Stimulated activated CD4-positive, alpha-beta T cell treated with anti-CD3 and anti-CD28 coated beads, Interleukin-12 subunit alpha, Interleukin-12 subunit beta, amount 100 ng/mL, for 4 hours (primary cell): ENCODE data around the gene ZAR1L.

Experiments used
- DNase-seq: peaks from one replicate; pipeline ENCODE4 v3.0.0-alpha.2; 2020

The ZAR1L gene

DNA sequence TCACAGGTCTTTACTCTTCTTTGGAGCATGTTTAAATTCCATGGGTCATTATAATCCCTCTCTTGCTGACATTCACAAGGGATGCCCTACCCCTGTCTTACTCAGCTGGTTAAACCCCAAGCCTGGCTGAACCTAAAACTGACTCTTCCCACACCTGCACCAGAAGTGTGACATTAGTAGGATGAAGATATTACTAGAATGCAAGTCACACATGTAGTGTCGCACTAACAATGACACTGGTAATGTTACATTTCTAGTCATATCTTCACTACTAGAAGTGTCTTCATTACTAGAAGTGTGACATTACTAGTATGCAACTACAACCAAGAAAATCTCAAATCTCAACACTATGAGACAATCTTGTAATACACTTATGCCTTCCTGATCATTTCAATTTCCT, 14.2 kb downstream of the ZAR1L start:
- no peak for DNase-seq

DNA sequence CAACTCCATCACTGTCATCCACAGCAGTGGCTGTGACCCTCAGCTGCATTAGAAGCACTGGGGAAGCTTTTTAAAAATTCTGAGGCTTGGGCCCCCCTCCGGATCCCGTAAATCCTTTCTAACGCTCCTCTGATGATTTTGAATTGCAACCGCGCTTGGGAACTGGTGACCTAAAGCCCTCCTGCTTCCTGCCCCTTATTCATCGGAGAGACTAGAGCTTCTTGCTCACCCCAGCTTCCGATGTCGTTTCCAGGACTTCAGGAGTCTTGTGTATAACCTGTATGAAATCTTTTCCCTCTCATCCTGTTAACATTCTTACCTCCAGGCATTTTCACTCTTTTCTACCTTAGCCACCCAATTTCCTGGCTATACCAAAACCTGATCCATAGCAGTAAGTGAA, 14.8 kb downstream of the ZAR1L start:
- no peak for DNase-seq

DNA sequence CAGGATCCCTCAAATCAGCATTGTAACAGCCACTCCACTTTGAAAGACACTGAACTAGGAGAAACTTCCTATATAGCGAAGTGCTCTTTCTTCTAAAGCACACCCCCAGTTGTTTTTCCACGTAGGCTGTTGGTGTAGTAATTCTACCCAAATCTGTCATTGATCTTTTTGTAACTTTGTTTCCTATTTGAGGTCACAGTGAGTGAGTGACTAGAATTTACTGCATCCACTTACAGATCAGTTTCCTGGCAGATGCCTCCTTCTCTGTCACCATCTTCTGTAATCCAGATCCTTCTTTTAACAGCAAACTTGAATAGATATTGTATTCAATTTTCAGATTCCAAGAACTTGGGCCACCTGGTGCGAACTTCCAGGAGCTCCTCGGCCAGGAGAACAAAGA, 15.3 kb downstream of the ZAR1L start:
- DNase-seq: no peak

DNA sequence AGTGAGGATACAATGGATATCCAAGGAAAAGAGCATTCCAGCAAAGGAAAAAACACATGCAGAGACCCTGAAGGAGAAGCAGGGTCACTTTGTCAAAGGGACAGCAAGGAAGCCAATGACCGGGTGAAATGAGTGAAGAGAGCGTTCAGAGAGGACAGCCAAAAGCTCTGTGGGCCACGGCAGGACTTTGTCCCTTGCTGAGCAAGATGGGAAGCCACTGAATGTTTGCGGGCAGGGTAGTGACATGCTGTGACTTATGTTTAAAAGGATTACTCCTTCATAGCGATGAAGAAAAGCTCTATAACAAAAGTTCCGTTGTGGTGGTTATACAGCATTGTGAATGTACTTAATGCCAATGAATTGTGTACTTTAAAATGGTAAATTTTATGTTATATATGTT, 16.5 kb downstream of the ZAR1L start:
- no peak for DNase-seq

DNA sequence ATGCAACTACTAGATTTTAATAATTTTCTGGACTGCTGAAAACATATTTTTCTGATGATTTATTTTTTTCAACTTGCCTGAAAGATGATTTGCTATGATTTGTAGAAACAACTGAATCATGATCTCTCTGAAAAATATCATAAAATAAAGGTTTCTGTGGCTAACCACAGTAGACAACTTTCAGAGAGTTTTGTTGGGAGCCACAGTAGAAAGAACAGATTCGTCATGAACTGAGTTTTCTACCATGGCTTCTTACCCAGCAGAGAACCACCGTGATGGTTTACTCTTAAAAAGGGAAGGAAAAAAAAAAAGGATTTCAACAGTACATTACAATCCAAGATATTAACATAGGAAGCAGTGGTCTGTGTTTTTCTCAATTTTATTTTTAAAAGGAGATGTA, 18.0 kb downstream of the ZAR1L start:
- DNase-seq: no peak

DNA sequence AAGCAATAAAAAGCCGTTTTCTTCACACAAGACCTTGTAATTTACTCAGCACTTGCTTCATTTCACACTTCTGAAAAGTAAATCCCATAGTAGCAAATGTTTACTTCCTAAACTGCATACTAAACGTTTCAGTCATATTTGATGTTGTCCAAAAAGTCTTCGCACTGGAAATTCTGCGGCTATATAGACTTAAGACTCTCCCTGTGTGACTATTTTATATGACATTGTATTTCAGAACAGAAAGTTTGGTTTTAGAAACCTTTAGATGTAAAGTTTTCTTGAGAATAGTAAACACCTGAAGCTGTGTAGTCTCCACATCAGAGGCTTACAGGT, 29.6 kb downstream of the ZAR1L start:
- no peak for DNase-seq

DNA sequence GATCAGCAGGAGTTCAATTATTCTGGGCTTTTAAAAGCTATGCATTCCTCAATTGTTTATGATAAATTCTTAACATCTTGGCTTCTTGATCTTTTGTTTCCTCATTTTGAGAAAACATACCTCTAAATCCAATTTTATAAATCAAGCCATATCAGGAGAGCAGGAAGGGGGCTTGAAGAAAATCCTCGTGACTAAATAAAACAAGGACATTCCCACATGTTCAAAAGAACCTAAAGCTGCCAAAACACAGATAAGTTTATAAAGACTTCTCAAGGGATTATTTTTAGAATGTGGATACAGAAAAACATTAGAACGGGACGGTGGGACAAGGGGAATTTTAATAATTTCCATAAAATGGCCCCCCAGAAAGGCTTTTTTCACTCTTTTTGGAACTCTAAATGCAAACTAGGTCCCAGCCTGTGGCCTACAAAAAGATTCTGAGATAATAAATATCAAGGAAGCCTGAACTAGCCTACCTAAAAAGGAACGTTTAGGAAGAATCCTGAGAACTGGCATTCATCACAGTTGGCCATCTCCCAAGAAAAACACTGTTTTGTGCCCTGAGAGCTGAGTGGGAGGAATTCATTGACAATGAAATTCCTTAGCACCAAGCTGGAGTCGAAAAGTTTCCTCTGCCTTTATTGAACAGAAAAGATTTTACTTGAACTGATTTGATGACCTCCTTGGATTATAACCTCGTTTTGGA, 30.1 kb downstream of the ZAR1L start:
- no peak for DNase-seq

DNA sequence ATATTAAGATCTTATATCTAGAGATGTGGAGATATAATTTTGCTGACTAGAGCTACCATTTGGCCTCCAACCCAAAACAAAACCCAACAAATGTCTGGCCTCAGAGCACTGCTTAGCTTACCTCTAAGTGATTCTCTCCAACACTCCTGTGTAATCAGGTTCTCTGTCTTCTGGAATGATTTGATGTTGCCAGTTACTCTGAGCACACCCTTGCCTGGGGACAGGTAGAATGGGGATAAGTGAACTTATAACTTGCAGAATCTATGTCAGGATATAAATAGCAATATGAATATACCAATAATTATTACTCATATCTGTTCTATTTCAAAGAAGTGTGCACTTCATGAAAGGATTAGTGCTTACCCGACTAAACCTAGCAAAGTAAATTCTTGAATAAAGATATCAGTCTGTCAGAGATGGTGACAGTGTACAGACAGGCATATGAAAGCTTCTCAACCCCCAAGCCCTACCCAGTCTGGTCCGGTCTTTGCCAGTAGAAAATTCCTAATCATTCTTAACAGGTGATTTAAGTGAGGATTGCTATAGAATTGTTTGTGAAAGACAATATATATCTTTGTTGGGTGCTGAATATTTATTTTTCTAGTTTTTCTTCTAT, 33.0 kb downstream of the ZAR1L start:
- DNase-seq: no peak

DNA sequence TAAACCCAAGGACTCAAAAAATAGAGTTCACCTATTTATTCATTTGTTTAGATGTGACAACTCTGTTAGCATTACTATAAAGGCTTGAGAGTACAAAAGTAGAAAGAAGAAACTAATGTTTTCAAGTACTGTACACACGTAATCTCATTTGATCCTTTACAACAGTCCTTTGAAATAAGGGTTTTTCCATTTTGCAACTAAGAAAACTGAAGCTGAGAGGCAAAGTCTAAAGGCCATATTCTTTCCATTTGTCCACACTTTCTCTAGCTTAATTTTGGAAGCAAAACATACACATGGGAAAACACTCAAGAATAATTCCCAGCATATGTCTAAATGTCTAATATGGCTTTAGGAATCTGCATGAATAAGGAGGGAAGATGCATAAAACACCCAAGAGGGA, 34.1 kb downstream of the ZAR1L start:
- no peak for DNase-seq

DNA sequence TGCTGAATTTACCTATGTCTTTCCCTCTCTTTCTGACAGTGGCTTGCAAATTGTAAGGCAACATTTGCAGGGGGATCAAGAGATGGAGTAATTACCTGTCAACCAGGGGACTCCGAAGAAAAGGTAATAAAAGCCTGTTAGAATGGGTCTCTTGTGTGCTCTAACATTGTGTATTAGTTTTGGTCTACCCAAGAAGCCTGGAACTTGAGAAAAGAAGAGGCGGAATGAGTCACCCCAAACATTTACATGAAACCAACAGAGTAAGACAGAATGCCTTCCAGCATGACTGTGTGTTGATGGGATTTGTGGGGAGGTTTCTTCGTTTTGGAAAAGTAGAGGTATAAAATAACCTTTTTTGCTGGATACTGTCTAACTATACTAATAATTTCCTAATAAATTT, 36.7 kb downstream of the ZAR1L start:
- DNase-seq: no peak

DNA sequence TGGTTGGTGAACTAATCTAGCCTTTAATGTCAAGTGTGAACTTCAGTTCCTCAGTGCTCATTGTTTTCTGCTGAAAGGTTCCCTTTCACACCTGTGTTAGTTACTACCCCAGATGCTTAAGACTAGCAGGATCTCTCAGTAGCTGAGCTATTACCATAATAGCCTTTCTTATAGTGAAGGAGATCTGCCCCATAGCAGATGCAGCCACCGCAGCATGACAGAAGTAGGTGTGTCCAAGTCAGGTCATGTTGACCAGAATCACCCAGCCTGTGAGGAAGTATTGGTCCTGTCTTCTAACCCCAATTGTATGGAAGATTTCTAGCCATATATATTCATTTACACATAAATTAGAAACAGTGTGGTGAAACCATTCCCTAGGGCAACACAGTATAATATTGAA, 37.3 kb downstream of the ZAR1L start:
- DNase-seq: no peak

DNA sequence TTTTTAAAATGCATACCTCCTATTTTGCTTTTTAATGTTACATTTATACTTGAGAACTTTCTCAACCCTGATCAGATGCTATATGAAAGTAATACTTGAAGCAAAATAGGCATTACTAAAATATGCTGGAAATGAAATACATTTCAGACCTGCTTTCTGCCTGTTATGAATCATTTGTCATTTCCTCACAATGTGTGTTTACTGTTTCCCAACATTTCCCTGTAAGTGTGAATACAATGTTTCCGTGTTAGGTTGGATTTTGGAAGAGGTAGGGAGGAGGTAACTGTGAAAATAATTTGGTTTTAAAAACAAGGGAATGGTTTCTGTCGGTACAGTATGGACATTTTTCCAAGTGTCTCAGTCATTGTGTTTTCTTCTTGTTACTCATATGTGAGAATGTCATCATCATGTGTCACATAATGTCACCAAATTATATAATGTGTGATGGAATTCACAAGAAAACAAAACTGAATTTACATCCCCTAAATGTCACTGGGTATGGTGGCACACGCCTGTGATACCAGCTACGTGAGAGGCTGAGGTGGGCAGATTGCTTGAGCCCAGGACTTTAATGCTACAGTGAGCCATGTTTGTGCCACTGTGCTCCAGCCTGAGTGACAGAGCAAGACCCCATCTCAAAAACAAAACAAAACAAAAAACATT, 43.0 kb downstream of the ZAR1L start:
- no peak for DNase-seq

DNA sequence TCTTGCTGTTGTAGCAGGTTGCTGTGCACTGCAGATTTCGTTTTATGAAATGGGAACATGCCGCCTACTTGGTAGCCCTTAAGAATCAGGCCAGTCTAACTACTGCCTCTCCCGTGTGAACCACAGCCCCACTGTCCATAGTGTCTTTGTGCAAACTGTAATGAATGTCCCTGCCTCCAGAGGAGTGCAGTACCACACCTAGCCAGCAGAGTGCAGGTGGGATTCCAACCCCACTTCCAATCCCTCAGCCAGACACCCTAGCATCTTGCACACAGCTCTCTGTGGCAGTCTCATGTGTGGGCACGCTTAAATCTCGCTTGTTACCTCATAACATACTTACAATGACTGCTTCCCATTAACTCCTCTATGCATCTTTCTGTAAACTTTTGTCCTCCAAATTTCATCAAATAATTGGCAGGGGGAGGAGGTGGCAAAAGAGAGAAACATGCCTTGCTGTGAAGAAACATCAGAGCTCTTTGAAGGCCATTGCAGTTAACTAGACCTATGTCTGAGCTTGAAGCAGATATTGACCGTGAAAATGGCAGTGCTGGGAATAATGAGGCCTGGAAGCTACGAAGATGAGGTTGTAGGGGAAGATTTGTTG, 47.2 kb downstream of the ZAR1L start:
- peak; percentile 55 for DNase-seq

DNA sequence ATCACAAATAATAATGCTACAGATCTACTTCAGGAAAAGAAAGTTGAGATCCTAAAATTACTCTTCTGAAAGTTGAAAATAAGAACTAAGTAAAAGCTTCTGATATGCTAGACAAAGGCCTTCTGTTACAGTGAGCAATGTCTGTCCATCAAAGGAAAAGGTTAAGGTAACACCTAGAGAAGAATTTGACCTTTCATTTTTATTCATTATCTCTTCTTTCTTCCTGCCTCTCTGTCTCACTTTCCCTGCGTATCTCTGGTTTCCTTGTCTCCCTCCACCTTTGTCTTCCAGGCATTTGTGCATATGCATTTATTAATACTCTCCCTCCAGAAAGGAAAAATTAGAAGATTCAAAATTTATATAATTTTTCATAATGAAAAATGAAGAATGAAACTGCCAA, 49.0 kb downstream of the ZAR1L start:
- DNase-seq: no peak

DNA sequence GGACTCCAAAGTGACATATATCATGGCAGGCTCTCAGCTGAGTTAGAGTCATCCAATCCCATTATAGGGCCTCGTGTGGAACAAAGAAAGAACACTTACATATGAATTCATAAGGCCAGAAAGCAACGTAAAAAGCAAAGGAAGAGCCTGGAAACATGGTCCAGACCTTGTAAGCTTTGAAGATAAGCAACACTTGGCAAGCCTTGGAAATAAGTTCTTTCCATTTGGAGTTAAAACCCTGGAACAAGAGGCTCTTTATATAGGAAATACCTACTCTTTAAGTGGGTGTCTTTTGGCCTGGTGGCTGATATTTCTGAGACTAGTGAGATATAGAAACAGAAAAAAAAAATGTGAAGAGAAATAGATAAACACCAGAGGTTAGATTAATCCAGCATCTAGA, 49.4 kb downstream of the ZAR1L start:
- no peak for DNase-seq

DNA sequence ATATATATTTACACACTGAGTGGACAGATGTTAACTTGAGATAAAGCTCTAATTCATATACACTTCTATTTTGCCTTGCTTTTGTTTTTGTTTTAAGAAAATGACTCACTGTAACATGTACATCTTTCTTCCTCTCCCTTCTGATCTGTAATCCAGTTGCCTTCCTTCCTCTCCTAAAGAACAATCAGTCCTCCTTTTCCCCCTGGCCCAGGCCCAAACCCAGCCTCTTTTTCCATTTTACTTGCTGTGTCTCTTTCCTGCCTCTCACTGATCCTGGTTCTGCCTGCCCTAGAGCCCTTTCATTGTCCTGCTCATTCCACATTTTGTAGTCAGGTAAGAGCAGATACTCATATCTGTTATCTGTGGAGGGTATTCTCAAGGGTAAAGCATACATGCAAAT, 50.8 kb downstream of the ZAR1L start:
- DNase-seq: no peak

DNA sequence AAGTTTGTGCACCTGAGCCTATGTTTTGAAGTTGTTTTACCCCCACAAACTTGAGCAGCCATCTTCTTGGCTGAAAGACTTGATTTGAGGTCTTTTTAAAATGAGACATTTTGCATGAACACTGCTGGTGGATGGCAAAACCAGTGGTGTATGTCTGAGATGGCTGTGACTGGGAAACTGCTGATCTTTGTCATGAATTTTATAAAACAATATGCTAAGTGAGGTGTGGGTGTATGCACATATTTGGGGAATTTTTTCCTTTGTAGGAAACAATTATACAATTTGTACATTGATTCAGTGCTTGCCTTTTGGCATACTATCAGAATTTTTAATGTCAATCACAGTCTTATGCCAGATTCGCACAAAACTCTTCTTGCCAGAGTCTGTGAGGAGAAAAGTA, 52.5 kb downstream of the ZAR1L start:
- DNase-seq: no peak

DNA sequence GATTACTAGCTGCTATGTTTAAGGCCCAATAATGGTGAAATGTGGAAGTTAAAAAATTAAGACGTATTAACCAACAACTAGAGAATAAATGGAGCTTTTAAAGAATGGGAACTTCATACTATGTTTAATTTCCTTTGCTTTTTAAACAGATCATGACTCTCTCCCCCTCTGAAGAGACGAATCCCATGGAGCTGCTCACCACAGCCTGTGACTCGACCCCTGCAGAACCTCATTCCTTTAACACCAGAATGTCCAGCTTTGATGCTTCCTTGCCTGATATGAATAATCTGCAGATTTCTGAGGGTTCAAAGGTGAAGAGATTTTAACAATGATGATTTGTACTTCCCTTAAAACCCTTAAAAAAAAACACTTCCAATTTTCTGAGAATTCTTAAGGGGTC, 53.0 kb downstream of the ZAR1L start:
- no peak for DNase-seq

DNA sequence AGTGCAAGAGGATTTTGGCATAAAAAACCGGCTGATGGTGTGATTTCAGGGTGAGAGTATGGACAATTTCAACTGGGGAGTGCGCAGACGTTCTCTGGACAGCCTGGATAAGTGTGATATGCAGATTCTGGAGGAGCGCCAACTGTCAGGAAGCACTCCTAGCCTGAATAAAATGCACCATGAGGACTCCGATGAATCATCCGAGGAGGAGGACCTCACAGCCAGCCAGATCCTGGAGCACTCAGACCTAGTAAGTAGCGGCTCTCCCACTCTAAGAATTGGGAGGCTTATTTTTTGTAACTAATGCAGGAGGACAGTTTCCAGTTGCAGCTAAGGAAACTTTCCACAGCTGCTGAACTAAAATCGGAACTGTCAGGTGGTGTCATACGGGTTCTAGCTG, 53.6 kb downstream of the ZAR1L start:
- DNase-seq: no peak

DNA sequence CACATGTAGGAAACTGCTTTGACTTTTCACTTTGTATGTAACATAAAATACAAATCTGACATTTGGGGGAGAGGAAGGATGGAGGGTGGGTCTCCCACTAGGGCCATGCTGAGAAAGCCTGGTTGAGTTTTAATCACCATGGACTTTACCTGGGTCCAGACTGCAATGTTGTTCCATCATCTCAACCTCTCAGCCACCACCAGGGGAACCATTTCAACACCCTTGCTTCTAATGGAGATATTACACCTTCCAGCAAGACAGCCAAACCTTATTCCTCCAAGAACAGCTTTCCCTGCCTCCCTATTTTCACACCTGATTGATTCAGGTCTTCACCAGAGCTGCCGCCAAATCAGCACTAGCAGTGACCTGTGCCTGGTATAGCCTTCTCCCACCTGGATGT, 56.0 kb downstream of the ZAR1L start:
- no peak for DNase-seq

DNA sequence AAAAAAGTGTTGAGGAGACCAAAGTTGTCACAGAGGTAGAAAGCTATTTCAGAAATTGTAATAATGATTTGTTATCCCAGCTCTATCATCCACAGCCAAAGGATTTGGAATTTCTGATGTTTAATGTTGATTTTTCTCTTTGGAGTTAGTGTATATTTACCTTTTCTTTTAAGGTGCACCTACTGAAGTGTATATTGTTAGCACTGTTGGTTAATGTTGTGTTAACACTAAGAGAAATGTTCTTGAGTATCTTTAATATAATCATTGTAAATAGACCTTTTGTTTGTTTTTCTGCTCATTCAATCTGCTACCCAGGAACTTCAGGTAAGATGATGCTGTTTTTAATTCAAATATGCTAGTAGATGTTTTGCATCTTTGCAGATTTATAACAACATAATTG, 57.5 kb downstream of the ZAR1L start:
- DNase-seq: no peak

DNA sequence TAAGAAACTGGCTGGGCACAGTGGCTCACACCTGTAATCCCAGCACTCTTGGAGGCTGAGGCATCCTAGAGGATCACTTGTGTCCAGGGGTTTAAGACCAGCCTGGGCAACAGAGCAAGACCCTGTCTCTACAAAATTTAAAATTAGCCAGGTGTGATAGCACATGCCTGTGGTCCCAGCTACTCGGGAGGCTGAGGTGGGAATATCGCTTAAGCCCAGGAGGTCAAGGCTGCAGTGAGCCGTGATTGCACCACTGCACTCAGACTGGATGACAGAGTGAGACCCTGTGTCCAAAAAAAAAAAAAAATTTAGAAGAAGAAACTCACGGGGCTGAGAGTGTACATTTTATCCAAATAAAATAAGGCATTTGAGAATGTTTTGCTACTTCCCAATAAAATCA, 58.9 kb downstream of the ZAR1L start:
- no peak for DNase-seq

DNA sequence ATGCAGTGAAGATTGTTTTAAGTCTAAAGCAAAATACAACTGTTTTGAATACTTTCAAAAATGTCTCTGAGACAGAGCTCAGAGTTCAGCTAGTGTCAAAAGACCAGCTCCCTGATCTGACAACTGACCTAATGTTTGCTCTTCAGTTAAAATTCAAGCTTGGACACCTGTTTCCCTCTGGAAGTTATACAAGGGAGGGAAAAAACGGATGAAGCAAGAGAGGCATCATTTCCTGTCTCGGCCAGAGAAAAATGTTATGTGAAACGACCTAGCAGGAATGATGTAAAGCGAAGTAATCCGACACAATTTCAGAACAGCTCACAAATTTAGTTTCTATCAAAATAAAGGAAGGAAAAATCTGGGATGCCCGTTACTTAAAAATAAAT, 59.4 kb downstream of the ZAR1L start:
- DNase-seq: no peak

DNA sequence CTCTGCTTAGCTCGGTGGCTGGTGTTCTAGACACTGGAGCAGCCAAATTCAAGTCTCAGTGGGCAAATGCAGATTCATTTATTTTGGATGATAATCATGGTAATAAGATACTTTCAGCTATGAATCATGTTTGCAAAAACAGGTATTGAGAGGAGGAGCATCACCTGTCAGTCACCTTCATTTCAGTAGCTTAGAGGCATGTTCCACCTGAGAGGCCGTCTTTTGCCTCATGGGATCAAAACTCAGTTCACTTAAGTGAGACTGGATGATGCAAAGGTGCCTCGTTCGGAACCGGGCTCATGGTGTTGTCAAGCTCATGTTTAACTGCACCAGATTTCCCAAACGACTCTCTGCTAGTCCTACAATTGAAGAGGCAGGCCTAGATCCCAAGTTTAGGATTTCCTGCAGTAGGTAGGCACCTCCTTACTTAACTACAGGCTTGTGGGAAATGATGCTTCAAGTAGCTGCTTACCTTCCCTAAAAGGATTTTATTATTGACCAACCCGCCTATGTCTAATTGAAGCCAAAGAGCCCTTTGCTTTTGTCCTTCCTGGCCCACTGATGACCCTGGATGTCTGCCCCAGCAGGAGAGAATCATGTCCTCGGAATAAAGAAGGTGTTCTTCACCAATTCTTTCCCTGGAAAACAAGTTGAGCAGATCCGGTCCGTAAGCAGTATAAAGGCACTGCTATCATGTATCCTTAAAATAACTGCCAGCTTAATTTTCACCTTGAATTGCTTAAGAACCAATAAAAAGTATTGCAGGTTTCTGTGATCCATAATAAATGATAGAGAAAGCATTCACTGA, 60.0 kb downstream of the ZAR1L start:
- no peak for DNase-seq
